Epithelial cell of esophagus (primary cell): Measurements from ENCODE around the gene RTN4.

ENCODE experiments used
- DNase-seq: peaks from one replicate; pipeline ENCODE4 v3.0.0; 2010; ENCODE audit warnings: low read depth
- H3K4me3 ChIP-seq: 2 replicates; pipeline ENCODE4 v1.5.1; 2011; ENCODE audit warnings: mild to moderate bottlenecking, low read length, control low read depth
- TF ChIP-seq, protein P1 (sequence below): IDR thresholded peaks from 2 replicates; pipeline ENCODE4 v1.5.1; 2011; ENCODE audit warnings: low read depth, mild to moderate bottlenecking, low read length, control low read depth, inconsistent platforms; ENCODE audit not compliant: insufficient read depth; ENCODE audit errors: missing control alignments

Gene RTN4

DNA sequence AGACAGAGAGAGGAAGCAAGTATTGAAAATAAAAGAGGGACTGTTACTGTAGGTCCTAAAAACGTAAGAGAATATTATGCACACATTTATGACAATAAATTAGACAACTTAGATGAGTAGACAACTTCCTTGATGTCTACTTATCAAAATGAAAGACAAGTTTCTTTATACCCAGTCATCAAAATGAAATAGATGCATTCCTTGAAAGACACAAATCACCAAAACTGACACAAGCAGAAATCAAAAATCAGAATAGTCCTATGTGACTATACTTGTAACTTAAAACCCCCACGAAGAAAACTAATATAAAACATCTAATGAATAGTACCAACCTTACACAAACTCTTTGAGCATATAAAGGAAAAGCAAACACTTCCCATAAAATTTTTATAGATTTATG is 14.5 kb downstream of the RTN4 start:
- TF ChIP-seq, protein P1, sequence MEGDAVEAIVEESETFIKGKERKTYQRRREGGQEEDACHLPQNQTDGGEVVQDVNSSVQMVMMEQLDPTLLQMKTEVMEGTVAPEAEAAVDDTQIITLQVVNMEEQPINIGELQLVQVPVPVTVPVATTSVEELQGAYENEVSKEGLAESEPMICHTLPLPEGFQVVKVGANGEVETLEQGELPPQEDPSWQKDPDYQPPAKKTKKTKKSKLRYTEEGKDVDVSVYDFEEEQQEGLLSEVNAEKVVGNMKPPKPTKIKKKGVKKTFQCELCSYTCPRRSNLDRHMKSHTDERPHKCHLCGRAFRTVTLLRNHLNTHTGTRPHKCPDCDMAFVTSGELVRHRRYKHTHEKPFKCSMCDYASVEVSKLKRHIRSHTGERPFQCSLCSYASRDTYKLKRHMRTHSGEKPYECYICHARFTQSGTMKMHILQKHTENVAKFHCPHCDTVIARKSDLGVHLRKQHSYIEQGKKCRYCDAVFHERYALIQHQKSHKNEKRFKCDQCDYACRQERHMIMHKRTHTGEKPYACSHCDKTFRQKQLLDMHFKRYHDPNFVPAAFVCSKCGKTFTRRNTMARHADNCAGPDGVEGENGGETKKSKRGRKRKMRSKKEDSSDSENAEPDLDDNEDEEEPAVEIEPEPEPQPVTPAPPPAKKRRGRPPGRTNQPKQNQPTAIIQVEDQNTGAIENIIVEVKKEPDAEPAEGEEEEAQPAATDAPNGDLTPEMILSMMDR: no peak
- no peak for DNase-seq
- H3K4me3 ChIP-seq: no peak overlapping the region

DNA sequence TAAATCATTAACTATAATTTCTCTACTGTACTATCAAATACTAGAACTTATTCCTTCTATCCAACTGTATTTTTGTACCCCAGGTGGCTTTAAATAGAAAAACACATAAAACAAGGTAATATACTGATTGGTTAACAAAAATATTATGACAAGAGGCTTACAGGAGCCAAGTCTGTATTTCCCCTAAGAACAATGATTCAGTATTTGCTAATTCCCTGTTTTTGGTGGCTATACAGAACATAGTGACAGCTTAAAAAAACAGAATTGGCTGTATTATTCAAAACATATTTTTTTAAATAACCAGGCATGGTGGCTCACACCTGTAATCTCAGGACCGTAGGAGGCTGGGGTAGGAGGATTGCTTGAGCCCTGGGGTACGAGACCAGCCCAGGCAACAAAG is 16.3 kb downstream of the RTN4 start:
- DNase-seq: no peak
- H3K4me3 ChIP-seq: no peak overlapping the region

DNA sequence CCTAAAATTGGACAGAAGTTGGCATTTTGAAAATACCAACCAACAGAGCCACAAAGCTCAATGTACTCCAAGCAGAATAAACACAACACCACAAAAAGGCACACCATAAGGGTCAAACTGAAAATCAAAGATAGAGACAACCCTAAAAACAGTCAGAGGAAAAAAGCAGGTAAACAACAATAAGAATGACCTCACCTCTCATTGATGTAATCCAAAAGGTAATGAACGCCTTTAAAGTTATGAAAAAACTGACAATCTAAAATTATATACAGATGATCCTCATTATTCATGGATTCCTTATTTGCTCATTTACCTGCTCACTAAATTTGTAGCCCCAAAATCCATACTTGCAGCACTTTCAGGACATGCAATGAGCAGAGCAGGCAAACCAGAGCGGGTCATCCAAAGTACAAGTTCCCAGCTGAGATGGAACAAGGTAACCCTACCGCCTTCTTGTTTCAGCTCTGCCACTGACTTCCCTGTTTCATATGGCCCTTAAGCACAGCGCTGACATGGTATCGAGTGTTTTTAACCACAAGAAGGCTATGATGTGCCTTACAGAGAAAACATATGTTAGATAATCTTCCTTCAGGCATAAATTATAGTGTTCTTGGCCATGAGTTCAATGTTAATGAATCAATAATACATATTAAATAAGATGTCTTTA is 17.0 kb downstream of the RTN4 start:
- TF ChIP-seq, protein P1: no peak
- no peak for DNase-seq
- H3K4me3 ChIP-seq: no peak overlapping the region

More for the DNA sequence above, 16.3 kb downstream of the RTN4 start:
- TF ChIP-seq, protein P1: no peak

DNA sequence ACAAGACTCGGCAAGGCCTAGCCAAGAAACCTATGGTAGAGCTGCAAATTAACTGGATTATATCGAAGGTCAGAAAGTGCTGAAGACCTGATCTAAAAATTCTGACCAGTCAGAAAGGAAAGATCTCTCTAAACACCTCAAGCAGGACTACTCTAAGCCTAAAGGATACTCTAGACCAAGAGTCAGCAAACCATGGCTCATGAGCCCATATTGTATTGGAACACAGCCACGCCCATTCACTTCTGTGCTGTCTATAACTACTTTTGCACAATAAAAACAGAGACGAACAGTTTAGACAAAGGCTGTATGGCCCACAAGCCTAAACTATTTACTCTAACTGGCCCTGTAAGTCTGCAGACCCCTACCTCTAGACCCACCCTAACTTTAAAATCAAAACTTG is 18.7 kb downstream of the RTN4 start:
- TF ChIP-seq, protein P1: no peak
- no peak overlapping the region for H3K4me3 ChIP-seq
- no peak for DNase-seq

DNA sequence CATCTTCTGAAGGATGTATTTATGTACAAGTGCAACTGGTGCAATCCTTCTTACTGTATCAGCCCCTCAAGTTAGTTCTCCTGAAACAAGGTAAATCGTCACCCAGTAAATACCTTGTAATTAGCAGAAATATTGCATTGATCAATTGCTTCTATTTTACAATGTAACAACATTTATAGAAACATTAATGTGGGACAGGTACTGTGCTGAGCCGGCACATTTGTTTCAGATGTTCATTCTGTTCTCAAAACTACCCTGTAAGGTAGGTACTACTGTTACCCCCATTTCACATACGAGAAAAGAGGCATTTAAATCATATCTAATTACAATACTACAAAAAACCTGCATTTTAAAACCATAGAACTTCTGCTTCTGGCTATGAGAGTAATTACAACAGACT is 19.5 kb downstream of the RTN4 start:
- no peak for DNase-seq
- TF ChIP-seq, protein P1: no peak
- H3K4me3 ChIP-seq: no peak overlapping the region

DNA sequence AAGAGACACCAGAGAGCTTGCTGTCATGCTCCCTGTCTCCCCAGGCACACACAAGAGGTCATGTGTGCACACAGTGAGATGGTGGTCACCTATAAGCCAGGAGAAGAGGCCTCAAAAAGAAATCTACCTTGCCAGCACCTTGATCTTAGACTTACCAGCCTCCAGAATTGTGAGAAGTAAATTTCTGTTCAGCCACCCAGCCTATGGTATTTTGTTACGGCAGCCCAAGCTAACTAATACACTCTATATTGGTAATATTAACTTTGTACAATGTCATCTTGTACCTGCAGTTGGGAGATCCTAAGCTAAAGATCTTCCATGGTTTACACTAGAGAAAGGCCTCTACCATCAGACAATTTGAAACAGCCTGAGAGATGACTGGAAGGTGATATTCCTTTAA is 21.2 kb downstream of the RTN4 start:
- H3K4me3 ChIP-seq: no peak overlapping the region
- no peak for DNase-seq
- TF ChIP-seq, protein P1: no peak

DNA sequence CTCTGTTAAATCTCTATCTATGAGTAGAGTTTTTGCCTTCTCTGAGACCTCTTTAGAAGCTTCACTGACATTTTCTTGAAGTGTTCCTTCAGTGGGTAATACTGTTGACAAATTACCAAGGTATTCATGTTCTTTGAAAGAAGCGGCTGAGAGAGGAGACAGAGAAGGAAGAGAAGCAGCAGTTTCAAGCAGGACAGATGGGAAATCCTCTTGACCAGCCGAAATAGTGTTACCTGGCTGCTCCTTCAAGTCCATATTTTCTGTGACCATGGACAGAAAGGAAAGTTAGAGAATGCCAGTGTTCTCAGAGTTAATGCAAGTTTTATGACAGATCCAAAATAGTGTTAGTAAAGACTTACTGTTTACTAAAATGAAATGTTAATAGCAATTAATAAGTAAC is 23.0 kb downstream of the RTN4 start:
- no peak overlapping the region for H3K4me3 ChIP-seq
- no peak for DNase-seq
- TF ChIP-seq, protein P1: no peak
